Measurements from ENCODE around the gene HOXA11. TPM values are rescaled to one million over a fixed set of nuclear protein-coding genes. Genes with fewer than 3 reads are reported as not detected.

The HOXA11 gene
- total and polyA plus RNA-seq, 2 of the 4 experiments (the other 2 are of a cell fraction): 0.05 TPM; not detected in 1

DNA sequence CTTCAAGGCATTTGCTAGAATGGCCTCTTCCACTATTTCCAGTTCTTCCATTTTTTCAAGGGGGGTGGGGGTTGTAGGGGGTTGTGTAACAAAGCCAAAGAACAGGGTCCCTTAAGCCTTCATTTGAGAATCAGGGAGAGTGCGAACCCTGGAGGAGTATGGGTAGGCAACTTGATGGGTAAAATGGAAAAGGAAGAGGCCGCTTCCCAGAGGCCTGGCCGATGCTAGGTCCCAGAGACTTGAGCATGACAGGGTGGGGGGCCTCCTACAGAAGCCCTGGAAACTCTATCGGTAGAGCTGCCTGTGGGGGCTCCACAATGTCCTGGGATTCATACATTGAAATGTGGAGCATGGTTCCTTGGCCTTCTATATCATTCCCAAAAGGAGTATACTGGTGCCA is 24.0 kb upstream of the HOXA11 start:
- WGBS, 2 experiments (ENCODE audit: extremely low coverage in 2 of 2, insufficient read length in 1 of 2): no CpG with 5 or more reads among the region's 4 CpGs
- intact Hi-C loops (cut with micrococcal nuclease): no loop called here

More for the DNA sequence above, 24.0 kb upstream of the HOXA11 start:
- no peak overlapping the region for H3K4me2 ChIP-seq (ENCODE audit: low read depth, low read length)
- H3K18ac ChIP-seq (ENCODE audit: low read depth, low read length): no peak overlapping the region
- no peak overlapping the region for H3K4me3 ChIP-seq (ENCODE audit: insufficient read depth, low read depth, low read length)
- H3K4ac ChIP-seq (ENCODE audit: low read depth, low read length): no peak overlapping the region
- no peak overlapping the region for H4K91ac ChIP-seq (ENCODE audit: insufficient read depth, low read depth, low read length)
- no peak overlapping the region for H2AK9ac ChIP-seq (replicated peaks; ENCODE audit: low read depth, low read length, poor library complexity)
- no peaks in the 10 kb centered on the region; the same call in 1 of the 2 replicates for H3K9me1 ChIP-seq (ENCODE audit: insufficient read depth, low read length)
- no TSS peak for BruUV-seq (replicated peaks)
- H2AFZ ChIP-seq (replicated peaks; ENCODE audit: low read length, poor library complexity): no peak overlapping the region
- no peak overlapping the region for H2AK5ac ChIP-seq (ENCODE audit: low read depth, low read length)
- peaks cover 12% of the 10 kb centered on the region for H4K20me1 ChIP-seq (ENCODE audit: insufficient read depth, low read length)
- H3K23ac ChIP-seq (ENCODE audit: low read depth, low read length): no peak overlapping the region
- in situ Hi-C loops (cut with MboI; ENCODE audit: low sequenced_read_pairs) (loop anchor here (10.0 kb wide), 1 partner anchor 566 kb away; no protein-coding TSS in a partner anchor), dilution Hi-C loops (cut with HindIII; ENCODE audit: low sequenced_read_pairs, unreplicated experiment) (no loop called here)
- H2BK20ac ChIP-seq (ENCODE audit: low read depth, low read length): no peak overlapping the region
- POLR2A ChIA-PET (ENCODE audit: unreplicated experiment): no interaction called here
- TF ChIP-seq NFE2L2 (IDR thresholded peaks at IDR 0.05; ENCODE audit: low read depth, low read length) (no peak), RAD21 (IDR thresholded peaks at IDR 0.05; ENCODE audit: low read length) (no peak), POLR2A (IDR thresholded peaks at IDR 0.05; ENCODE audit: low read depth, low read length) (no peak), CHD1 (IDR thresholded peaks at IDR 0.05; ENCODE audit: low read depth, low read length) (no peak), FOS (IDR thresholded peaks at IDR 0.05; ENCODE audit: low read depth, low read length) (no peak), BHLHE40 (IDR thresholded peaks at IDR 0.05; ENCODE audit: low read depth, low read length) (no peak), SMC3 (IDR thresholded peaks at IDR 0.05; ENCODE audit: low read depth, low read length) (no peak), MAZ (IDR thresholded peaks at IDR 0.05; ENCODE audit: borderline replicate concordance, low read depth, low read length) (no peak), CEBPB (IDR thresholded peaks at IDR 0.05; ENCODE audit: low read depth, low read length) (no peak), ELK1 (IDR thresholded peaks at IDR 0.05; ENCODE audit: borderline replicate concordance, low read depth, low read length) (no peak)
- TF ChIP-seq, protein P1, sequence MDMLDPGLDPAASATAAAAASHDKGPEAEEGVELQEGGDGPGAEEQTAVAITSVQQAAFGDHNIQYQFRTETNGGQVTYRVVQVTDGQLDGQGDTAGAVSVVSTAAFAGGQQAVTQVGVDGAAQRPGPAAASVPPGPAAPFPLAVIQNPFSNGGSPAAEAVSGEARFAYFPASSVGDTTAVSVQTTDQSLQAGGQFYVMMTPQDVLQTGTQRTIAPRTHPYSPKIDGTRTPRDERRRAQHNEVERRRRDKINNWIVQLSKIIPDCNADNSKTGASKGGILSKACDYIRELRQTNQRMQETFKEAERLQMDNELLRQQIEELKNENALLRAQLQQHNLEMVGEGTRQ (IDR thresholded peaks at IDR 0.05; ENCODE audit: low read depth, low read length): no peak
- H3K56ac ChIP-seq (ENCODE audit: extremely low read depth, insufficient read depth, low read length): no peak overlapping the region
- no peak overlapping the region for H2BK15ac ChIP-seq (ENCODE audit: low read depth, low read length)
- H4K5ac ChIP-seq (ENCODE audit: low read depth, low read length): no peak overlapping the region
- H3K14ac ChIP-seq (replicated peaks; ENCODE audit: low read depth, low read length): no peak overlapping the region
- no peak overlapping the region for H2BK5ac ChIP-seq (ENCODE audit: low read depth, low read length, poor library complexity, severe bottlenecking)
- CTCF ChIA-PET: interaction anchor here (1.4 kb wide), 1 partner anchor 19 kb away, joined by 3 read pairs; no protein-coding TSS in a partner anchor
- no peak overlapping the region for H3K27ac ChIP-seq (ENCODE audit: insufficient read depth, low read length)
- peaks cover 2% of the 10 kb centered on the region; the same call in 1 of the 2 replicates for H3K4me1 ChIP-seq (ENCODE audit: control insufficient read depth, insufficient read depth, low read length)
- H2BK120ac ChIP-seq (ENCODE audit: low read depth, low read length): no peak overlapping the region
- peaks cover 95% of the 10 kb centered on the region for H3K27me3 ChIP-seq (ENCODE audit: control insufficient read depth, insufficient read depth, low read length)
- H4K8ac ChIP-seq (ENCODE audit: low read depth in 2 of 2, low read length in 2 of 2): no peak overlapping the region
- DNase-seq: no peak
- peaks cover 5% of the 10 kb centered on the region; the same call in 1 of the 2 replicates for H3K9me3 ChIP-seq (ENCODE audit: control insufficient read depth, insufficient read depth, low read length)
- H3K9ac ChIP-seq (ENCODE audit: low read depth, low read length): no peak overlapping the region
- no peaks in the 10 kb centered on the region for H3K36me3 ChIP-seq (ENCODE audit: control insufficient read depth, insufficient read depth, low read length)
- H3K79me1 ChIP-seq (ENCODE audit: low read depth in 1 of 2, low read length in 2 of 2): no peaks in the 10 kb centered on the region
- no peak for ATAC-seq (ENCODE audit: low read depth)

Measured in IMR-90 (cell line).